Measurements from ENCODE around the gene WNT9A.

GRCh38 chr1:227935826-227936225 lies 11.9 kb downstream of the WNT9A start:
- TF ChIP-seq CTCF (conservative IDR thresholded peaks at IDR 0.05; ENCODE audit: low read depth, low read length) (no peak), EZH2 (IDR thresholded peaks at IDR 0.05; ENCODE audit: borderline replicate concordance, low read depth, low read length, poor library complexity, severe bottlenecking) (no peak)

All from A673 (cell line).